Neuron (in vitro differentiated cells): ENCODE measurements around the gene ZP2.
"Not testable (repeated sequence)": the region's sequence is repeated elsewhere in the genome, so short reads cannot be mapped to it uniquely, and the experiment has no call there.

Experiments
- H2AFZ ChIP-seq: one replicate; pipeline ENCODE4 v1.6.1; 2013; ENCODE audit warnings: low read depth, mild to moderate bottlenecking, inconsistent platforms, low read length, moderate library complexity
- H3K27me3 ChIP-seq: one replicate; pipeline ENCODE4 v1.6.1; 2013; ENCODE audit warnings: low read length; ENCODE audit not compliant: insufficient read depth
- H3K36me3 ChIP-seq: one replicate; pipeline ENCODE4 v1.6.1; 2013; ENCODE audit warnings: low read length; ENCODE audit not compliant: insufficient read depth
- H3K4me1 ChIP-seq: one replicate; pipeline ENCODE4 v1.6.1; 2013; ENCODE audit warnings: low read length; ENCODE audit not compliant: insufficient read depth
- H3K4me3 ChIP-seq: 2 replicates; pipeline ENCODE4 v1.5.1; 2013; ENCODE audit warnings: mild to moderate bottlenecking, low read length, moderate library complexity
- H3K9me3 ChIP-seq: one replicate; pipeline ENCODE4 v1.6.1; 2013; ENCODE audit warnings: low read length

The ZP2 gene

DNA sequence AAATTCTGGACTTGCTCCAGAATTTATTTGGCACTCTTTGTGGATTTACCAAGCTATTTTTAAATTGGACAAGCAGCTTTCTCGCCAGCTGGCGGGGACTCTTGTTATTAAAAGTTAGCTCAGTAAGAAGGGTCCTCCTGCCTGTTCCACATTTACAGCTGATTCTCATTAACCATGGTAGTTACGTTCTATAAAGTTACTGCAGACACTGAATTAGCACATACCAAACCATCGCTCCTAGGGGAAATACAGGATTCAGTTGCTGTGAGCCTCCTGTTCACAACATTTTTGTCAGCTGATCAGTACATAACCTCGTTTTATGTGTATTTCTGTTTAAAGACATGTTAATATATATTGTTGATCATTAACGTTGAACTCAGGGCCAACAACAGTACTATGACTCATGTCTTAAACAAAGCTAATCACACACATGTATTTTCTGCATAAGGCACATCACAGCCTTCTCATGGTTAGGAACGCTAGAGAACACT, 48.7 kb downstream of the ZP2 start:
- Histone ChIP-seq H2AFZ (no peak overlapping the region), H3K27me3 (no peaks in the 10 kb centered on the region), H3K4me1 (peaks cover 10% of the 10 kb centered on the region), H3K9me3 (no peaks in the 10 kb centered on the region), H3K4me3 (no peak overlapping the region), H3K36me3 (peaks cover 36% of the 10 kb centered on the region)

DNA sequence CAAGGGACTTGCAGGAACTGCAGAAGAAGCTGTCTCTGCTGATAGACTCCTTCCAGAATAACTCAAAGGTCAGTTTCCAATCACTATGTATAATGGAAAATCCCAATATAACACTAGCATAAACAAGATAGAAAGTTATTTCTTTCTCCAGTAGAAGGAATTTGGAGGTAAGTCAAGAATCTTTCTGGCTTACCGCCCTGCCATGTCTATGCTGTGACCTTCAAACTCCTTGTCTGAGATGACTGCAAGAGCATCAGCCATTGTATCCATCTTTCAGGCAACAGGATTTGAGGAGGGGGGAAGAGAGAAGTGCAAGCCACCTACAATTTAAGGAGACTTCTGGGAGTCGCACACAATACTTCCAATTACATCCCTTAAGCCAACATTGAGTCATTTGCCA, 50.2 kb downstream of the ZP2 start:
- peaks cover 31% of the 10 kb centered on the region for H3K36me3 ChIP-seq
- no peaks in the 10 kb centered on the region for H3K27me3 ChIP-seq

DNA sequence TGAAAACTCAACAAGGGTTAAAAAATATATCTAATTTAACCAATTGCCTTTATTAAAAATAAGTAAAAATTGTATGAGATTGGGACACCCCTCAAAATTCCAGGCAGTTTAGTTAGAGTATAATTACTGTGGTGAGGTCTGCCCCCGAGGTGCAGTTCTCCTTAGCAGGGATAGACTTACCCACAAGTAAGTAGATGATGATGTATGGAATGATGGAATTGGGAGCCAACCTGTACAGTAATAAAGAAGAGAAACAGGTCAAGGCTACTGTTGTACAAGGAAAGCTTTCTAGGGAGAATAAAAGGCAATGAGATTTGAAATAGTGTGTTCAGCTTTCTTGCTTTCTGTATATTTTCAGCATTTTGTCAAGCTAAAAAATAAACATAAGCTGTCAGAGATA, 51.1 kb downstream of the ZP2 start:
- H3K4me3 ChIP-seq: no peak overlapping the region
- H3K9me3 ChIP-seq: no peaks in the 10 kb centered on the region
- no peaks in the 10 kb centered on the region for H3K27me3 ChIP-seq
- peaks cover 10% of the 10 kb centered on the region for H3K4me1 ChIP-seq
- no peak overlapping the region for H2AFZ ChIP-seq
- peaks cover 29% of the 10 kb centered on the region for H3K36me3 ChIP-seq

More for the DNA sequence above, 50.2 kb downstream of the ZP2 start:
- Histone ChIP-seq H3K4me3 (no peak overlapping the region), H2AFZ (no peak overlapping the region), H3K4me1 (peaks cover 10% of the 10 kb centered on the region), H3K9me3 (no peaks in the 10 kb centered on the region)

DNA sequence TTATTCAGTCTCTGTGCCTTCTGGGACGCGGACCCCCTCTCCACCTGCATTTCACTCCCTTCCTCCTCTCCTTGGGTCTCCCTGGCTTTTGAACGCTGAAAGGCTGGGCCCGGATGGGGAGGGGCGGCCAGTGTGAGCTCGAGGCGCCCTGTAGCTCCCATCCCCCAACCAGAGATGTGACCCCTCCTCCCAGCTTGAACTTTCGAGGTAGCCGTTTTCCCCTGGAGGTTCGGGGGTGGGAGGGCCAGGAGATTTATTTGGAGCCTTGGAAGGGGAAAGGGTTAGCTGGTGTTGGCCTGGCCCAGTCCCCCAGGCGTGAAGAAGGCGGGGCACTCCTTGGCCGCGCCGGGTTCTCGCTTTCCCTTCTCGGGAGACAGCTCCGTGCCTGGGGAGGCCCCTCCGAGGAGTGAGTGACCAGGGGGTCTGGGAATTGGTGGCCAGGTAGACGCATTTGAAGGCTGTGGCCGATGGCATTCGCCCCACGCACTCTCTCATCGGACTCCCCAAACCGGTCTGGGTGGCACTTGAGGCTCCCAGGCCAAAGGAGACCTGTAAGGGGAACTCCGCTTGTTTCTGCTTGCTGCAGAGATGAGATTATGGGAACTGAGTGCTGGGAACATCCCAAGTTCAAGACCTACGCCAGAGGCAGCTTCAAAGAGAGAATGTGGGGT, 52.0 kb downstream of the ZP2 start:
- peak overlapping the region; percentile 88 for H2AFZ ChIP-seq
- H3K36me3 ChIP-seq: peaks cover 22% of the 10 kb centered on the region
- no peaks in the 10 kb centered on the region for H3K27me3 ChIP-seq
- H3K4me1 ChIP-seq: peaks cover 10% of the 10 kb centered on the region
- H3K4me3 ChIP-seq: peak overlapping the region; percentile 64
- no peaks in the 10 kb centered on the region for H3K9me3 ChIP-seq

DNA sequence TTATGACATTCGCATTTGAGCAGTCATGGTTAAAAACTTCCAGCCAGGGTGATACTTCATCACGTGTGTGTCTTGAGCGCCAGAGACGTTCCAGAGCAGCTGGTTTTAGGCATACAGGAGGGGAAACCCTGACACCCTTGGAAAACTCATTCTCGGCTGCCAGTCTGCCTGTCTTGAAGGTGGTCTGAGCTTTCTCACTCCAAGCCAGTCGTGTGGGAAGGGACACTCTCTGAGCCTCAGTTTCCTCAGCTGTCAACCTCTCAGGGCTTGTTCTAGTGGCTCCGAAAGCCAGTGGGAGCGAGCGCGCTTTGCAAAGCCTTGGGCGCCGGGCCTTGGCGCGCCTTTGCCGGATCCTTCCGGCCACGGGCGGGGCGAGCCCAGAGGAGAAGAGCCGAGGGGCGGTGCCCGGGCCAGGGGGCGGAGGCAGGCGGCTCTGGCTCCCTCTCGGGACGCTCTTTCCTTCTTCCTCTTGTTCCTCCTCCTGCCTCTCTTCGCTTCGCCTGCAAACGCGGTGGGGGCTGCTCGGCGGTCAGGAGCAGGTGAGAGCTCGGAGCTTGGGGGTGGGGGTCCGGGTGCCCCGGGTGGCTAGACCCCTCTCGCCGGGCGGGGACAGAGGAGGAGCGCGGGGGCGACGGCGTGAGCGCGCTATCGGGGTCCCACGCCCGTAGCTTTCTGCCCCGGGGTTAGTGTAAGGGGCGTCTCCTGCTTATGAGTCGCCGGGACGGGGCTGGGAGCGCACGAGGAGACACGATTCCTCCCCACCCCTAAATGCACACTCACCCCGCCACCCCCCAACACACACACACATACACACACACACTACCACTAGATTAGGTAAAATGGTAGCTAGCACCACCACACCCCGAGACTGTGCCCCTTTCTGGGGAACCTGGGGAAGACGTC, 52.9 kb downstream of the ZP2 start, which contains the start of gene LDAF1:
LDAF1 (plus strand) TSS at position 467 of the 903 bp plus-strand sequence. CDS start 2,509 bp downstream, outside the sequence.
- Histone ChIP-seq H3K4me3 (peak within 1 kb of the TSS; percentile 64), H2AFZ (peak within 1 kb of the TSS; percentile 88), H3K36me3 (peaks cover 20% of the 10 kb centered on the region), H3K4me1 (peaks cover 10% of the 10 kb centered on the region), H3K9me3 (no peaks in the 10 kb centered on the region), H3K27me3 (no peaks in the 10 kb centered on the region)

DNA sequence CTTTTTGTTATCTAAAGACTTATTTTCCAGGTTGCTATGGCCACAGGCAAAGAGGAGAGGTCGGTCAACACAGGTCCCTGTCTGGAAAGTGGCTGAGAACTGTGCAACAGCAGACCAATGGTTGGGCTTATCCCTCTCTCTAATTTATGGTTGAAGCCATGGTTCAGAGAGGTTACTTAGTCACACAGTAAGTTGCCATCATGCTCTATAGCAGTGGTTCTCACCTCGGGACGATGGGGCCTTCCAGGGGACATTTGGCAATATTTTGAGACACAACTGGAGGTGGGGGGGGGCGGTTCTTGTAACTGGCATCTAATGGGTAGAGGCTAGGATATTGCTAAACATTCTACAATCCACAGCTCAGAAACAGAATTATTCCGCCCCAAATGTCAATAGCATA, 53.7 kb downstream of the ZP2 start:
- Histone ChIP-seq H3K36me3 (peaks cover 12% of the 10 kb centered on the region), H3K27me3 (no peaks in the 10 kb centered on the region), H2AFZ (peak overlapping the region; percentile 88), H3K9me3 (no peaks in the 10 kb centered on the region), H3K4me1 (peaks cover 10% of the 10 kb centered on the region), H3K4me3 (peak overlapping the region; percentile 64)

DNA sequence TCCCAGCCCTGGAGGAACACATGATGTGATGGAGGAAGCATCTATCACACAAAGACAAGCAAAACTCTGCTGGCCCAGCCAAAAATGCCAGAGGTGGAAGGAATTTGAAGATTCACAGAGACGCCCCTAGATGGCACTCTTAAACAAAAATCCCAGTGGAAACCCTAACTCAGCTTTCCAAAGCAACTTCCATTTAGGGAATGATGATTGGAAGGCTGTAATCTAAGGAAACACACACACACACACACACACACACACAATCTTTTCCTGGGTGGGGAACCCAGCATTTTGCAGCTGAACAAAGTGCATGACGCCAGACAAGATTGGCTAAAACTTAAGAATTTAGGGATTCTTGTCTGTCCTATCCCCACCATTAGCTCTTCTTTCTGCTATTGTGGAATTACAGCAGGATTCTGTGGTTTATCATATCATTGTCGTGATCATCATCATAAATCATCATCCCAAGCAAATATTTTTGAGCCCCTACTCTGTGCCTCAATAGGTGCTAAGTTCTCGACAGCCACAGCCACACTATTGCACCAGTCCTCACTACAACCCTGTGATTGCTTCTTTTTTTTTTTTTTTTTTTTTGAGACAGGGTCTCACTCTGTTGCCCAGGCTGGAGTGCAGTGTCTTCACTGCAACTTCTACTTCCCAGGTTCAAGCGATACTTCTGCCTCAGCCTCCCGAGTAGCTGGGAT, 54.5 kb downstream of the ZP2 start:
- no peaks in the 10 kb centered on the region for H3K27me3 ChIP-seq
- H3K9me3 ChIP-seq: no peaks in the 10 kb centered on the region
- H2AFZ ChIP-seq: no peak overlapping the region
- H3K4me3 ChIP-seq: no peak overlapping the region
- H3K4me1 ChIP-seq: peaks cover 10% of the 10 kb centered on the region
- H3K36me3 ChIP-seq: peaks cover 10% of the 10 kb centered on the region

DNA sequence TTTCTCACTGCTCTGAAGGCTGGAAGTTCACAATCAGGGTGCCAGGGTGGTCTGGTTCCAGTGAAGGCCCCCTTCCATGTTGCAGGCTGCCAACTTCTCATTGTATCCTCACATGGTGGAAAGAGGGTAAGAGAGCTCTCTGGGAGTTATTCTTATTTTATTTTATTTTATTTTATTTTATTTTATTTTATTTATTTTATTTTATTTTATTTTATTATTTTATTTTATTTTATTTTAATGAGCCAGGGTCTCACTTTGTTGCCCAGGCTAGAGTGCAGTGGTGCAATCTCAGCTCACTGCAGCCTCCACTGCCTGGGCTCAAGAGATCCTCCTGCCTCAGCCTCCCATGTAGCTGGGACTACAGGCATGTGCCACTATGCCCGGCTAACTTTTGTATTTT, 55.4 kb downstream of the ZP2 start:
- not testable (repeated sequence) for H2AFZ ChIP-seq, H3K27me3 ChIP-seq, H3K9me3 ChIP-seq, H3K36me3 ChIP-seq, H3K4me3 ChIP-seq
- peaks cover 10% of the 10 kb centered on the region for H3K4me1 ChIP-seq

DNA sequence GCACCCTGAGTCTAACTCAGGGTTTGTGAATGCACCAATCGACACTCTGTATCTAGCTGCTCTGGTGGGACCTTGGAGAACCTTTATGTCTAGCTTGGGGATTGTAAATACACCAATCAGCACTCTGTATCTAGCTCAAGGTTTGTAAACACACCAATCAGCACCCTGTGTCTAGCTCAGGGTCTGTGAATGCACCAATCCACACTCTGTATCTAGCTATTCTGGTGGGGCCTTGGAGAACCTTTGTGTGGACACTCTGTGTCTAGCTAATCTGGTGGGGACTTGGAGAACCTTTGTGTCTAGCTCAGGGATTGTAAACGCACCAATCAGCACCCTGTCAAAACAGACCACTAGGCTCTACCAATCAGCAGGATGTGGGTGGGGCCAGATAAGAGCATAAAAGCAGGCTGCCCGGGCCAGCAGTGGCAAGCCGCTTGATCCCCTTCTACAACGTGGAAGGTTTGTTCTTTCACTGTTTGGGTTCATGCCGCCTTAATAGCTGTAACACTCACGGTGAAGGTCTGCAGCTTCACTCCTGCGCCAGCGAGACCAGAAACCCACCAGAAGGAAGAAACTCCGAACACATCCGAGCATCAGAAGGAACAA, 58.1 kb downstream of the ZP2 start:
- not testable (repeated sequence) for H3K4me1 ChIP-seq, H3K36me3 ChIP-seq, H3K27me3 ChIP-seq, H2AFZ ChIP-seq, H3K9me3 ChIP-seq, H3K4me3 ChIP-seq

DNA sequence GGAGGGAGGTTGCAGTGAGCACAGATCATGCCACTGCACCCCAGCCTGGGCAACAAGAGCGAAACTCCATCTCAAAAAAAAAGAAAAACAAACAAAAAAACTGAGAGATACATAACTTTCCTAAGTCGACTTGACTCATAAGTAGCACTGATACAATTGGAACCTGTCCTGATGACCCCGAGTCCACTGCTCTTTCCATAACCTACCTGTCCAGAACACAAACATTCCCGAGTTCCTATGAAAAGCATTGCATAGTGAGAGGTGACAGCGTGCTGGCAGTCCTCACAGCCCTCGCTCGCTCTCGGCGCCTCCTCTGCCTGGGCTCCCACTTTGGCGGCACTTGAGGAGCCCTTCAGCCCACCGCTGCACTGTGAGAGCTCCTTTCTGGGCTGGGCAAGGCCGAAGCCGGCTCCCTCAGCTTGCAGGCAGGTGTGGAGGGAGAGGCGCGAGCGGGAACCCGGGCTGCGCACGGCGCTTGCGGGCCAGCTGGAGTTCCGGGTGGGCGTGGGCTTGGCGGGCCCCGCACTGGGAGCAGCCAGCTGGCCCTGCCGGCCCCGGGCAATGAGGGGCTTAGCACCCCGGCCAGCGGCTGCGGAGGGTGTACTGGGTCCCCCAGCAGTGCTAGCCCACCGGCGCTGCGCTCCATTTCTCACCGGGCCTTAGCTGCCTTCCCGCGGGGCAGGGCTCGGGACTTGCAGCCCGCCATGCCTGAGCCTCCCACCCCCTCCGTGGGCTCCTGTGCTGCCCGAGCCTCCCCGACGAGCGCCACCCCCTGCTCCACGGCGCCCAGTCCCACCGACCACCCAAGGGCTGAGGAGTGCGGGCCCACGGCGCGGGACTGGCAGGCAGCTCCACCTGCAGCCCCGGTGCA, 59.0 kb downstream of the ZP2 start:
- not testable (repeated sequence) for H3K4me1 ChIP-seq, H3K27me3 ChIP-seq, H3K36me3 ChIP-seq, H3K9me3 ChIP-seq, H2AFZ ChIP-seq, H3K4me3 ChIP-seq

DNA sequence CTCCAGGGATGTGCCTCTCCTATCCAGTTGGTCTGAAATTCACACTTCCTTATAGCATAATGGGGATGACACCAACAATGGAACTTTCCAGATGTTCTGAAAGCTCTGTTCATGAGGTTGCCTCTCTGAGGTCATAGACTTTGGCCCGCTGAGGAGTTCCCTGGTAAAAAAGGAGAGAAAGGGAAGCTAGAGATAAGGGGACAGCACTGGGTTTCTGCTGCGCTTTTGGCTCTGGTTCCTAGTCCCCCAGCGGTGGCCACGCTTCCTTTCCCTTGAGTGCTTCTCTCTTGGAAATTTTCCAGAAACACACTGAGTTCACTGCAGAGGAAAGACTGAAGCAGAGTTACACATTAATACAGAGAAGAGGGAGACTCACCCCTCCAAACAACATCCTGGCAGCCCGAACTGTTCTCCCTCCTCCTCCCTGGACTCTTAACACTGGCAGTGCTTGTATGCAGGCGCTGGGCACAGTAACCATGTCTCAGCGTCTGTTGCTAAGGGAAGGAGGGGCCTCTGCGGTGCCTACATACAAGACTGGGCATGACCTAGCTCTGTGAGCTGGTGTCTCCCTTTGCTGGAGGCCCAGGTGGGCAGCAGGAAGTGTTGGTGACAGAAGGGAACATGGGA, 60.9 kb downstream of the ZP2 start, which contains the start of gene DNAH3:
DNAH3 (minus strand) TSS at position 472 of the 627 bp plus-strand sequence. CDS start 527 bp downstream, outside the sequence.
- Histone ChIP-seq H3K27me3 (no peaks in the 10 kb centered on the region), H3K4me3 (no peak within 1 kb of the TSS), H3K4me1 (no peaks in the 10 kb centered on the region), H2AFZ (no peak within 1 kb of the TSS), H3K36me3 (no peaks in the 10 kb centered on the region), H3K9me3 (no peaks in the 10 kb centered on the region)
